Right lobe of liver (tissue), 6 donors: Measurements from ENCODE around the gene TRAK2. TPM values are rescaled to one million over a fixed set of nuclear protein-coding genes. Genes with fewer than 3 reads are reported as not detected.
A peak's percentile ranks its signal among the peaks of the same experiment; 100 is the strongest.

Experiments used
- ATAC-seq, 4 donors: fragments of 200-7000 bp; cut with Tn5 transposase; one replicate each; pipeline ENCODE4 v1.9.1; 2020; ENCODE audit warnings: mild to moderate bottlenecking in 4 of 4, moderate library complexity in 4 of 4
- DNase-seq, 3 donors: peaks; one replicate each; pipeline ENCODE4 v3.0.0-alpha.2; 2020
- H3K27ac ChIP-seq, 3 donors: fragments of 200-600 bp; one replicate each; pipeline ENCODE4 v1.8.0; 2022
- H3K27me3 ChIP-seq, 2 donors: fragments of 200-600 bp; one replicate each; pipeline ENCODE4 v1.8.0; 2022
- H3K36me3 ChIP-seq, 4 donors: fragments of 200-600 bp; sonication (generic) in 1 of 4; one replicate each; pipeline versions ENCODE4 v1.5.1 to v1.8.0; 2017 to 2022; ENCODE audit warnings: control low read depth in 1 of 4
- H3K4me1 ChIP-seq, 4 donors: fragments of 200-600 bp; sonication (generic) in 1 of 4; one replicate each; pipeline versions ENCODE4 v1.5.1 to v1.8.0; 2017 to 2022; ENCODE audit warnings: control low read depth in 1 of 4
- H3K4me3 ChIP-seq, 3 donors: fragments of 200-600 bp; one replicate each; pipeline ENCODE4 v1.8.0; 2022
- H3K9me3 ChIP-seq, 4 donors: fragments of 200-600 bp; sonication (generic) in 1 of 4; one replicate each; pipeline versions ENCODE4 v1.5.1 to v1.8.0; 2017 to 2022; ENCODE audit warnings: control low read depth in 1 of 4
- CTCF ChIP-seq, 4 donors: fragments of 200-600 bp in 3 of 4; fragments of 450-650 bp in 1 of 4; IDR thresholded peaks; one replicate each; pipeline versions ENCODE4 v1.5.1 to v1.8.0; 2016 to 2022; ENCODE audit warnings: antibody characterized with exemption in 4 of 4, mild to moderate bottlenecking in 2 of 4
- POLR2A ChIP-seq: fragments of 450-650 bp; IDR thresholded peaks from one replicate; pipeline ENCODE4 v1.6.1; 2017; ENCODE audit warnings: antibody characterized with exemption, mild to moderate bottlenecking
- WGBS: methylation state at CpG from one replicate; pipeline ENCODE4 v1.1.6; 2018; ENCODE audit warnings: low coverage, low lambda C conversion rate; ENCODE audit not compliant: insufficient coverage; ENCODE audit errors: missing lambda C conversion rate; 5-methylcytosine and 5-hydroxymethylcytosine counted together
- intact Hi-C, 2 donors: fragments of 100-400 bp; cut with DNase I; formaldehyde crosslinking; loops; one replicate each; pipeline versions ENCODE4 v1.11.2 to v1.14.1; 2022
- total RNA-seq, 6 experiments: library from RNA; depleted of rRNA in 2 of 6; stranded (reverse); fragments of >200 nt in 2 of 6; fragmentation: NEBNext Ultra II Directional in 3 of 6; extraction: Animal tissue kit (Norgen Biotek cat#: 25700) in 3 of 6; gene quantifications; one replicate each; pipeline versions ENCODE4 v1.1.0 to v1.2.4, GENCODE V29; 2016 to 2023
- donor health status: DM: no; HTN: yes; CAD: no.
- donor health status: DM: no; HTN: no; CAD: no.
- donor health status: DM: no; HTN: no; CAD: no.
- donor health status: DM: no; HTN: yes; CAD: no.
- donor health status: DM: no; HTN: yes; CAD: no.

TRAK2 gene
- total RNA-seq, 6 experiments from 2014 or later = 13.3 to 18.4 (median 14.2) TPM

GRCh38 chr2:201419986-201420385 is 31.3 kb downstream of the TRAK2 start:
- WGBS = 83% methylated on average over 3 of the region's 4 CpGs
- Histone ChIP-seq H3K4me3 (no peak overlapping the region), H3K4me1 (no peaks in the 10 kb centered on the region), H3K9me3 (no peaks in the 10 kb centered on the region), H3K27me3 (no peaks in the 10 kb centered on the region), H3K36me3 (peaks cover 0 to 6% (median 0%) of the 10 kb centered on the region in 4 donors), H3K27ac (no peak overlapping the region)
- intact Hi-C loops = no loop called here
- no peak for DNase-seq
- ATAC-seq = no peak
- TF ChIP-seq POLR2A (no peak), CTCF (IDR thresholded peaks at IDR 0.05) (no peak)

- WGBS = 34% methylated on average over 3 of the region's 3 CpGs
- no peak for TF ChIP-seq POLR2A
- peak in 2 of 4 donors; percentile 9 to 19 for TF ChIP-seq CTCF (IDR thresholded peaks at IDR 0.05)
- no peak for DNase-seq
- Histone ChIP-seq H3K36me3 (peaks cover 0 to 6% (median 0%) of the 10 kb centered on the region in 4 donors), H3K4me1 (no peaks in the 10 kb centered on the region), H3K4me3 (no peak overlapping the region), H3K27me3 (no peaks in the 10 kb centered on the region), H3K9me3 (no peaks in the 10 kb centered on the region), H3K27ac (no peak overlapping the region)
- ATAC-seq = peak in 1 of 4 donors; percentile 63
- intact Hi-C loops = no loop called here
These were observed 32.1 kb downstream of the TRAK2 start for GRCh38 chr2:201419057-201419635.

- ATAC-seq (no peak), DNase-seq (no peak)
- no peaks in the 10 kb centered on the region for H3K27me3 ChIP-seq
- 8% methylated on average over 2 of the region's 2 CpGs for WGBS
- TF ChIP-seq CTCF (IDR thresholded peaks at IDR 0.05) = no peak
- no peak overlapping the region for H3K27ac ChIP-seq
- H3K36me3 ChIP-seq = peaks cover 0 to 6% (median 0%) of the 10 kb centered on the region in 4 donors
- H3K4me1 ChIP-seq = no peaks in the 10 kb centered on the region
- H3K4me3 ChIP-seq = no peak overlapping the region
- H3K9me3 ChIP-seq = no peaks in the 10 kb centered on the region
- intact Hi-C loops = no loop called here
These were observed 36.1 kb downstream of the TRAK2 start for GRCh38 chr2:201415149-201415548.

- WGBS = 22% methylated on average over 3 of the region's 3 CpGs
- Histone ChIP-seq H3K4me3 (no peak overlapping the region), H3K27ac (no peak overlapping the region), H3K36me3 (no peaks in the 10 kb centered on the region), H3K4me1 (peaks cover 0 to 4% (median 1%) of the 10 kb centered on the region in 4 donors), H3K9me3 (no peaks in the 10 kb centered on the region), H3K27me3 (no peaks in the 10 kb centered on the region)
- ATAC-seq (peak in 3 of 4 donors; percentile 34 to 59 (median 46)), DNase-seq (no peak)
- TF ChIP-seq POLR2A = no peak
- no peak for TF ChIP-seq CTCF (IDR thresholded peaks at IDR 0.05)
- intact Hi-C loops = no loop called here
These were observed 36.9 kb downstream of the TRAK2 start for GRCh38 chr2:201414099-201415023.
